Spleen (tissue), 11 donors: ENCODE measurements around the gene SULT6B1. TPM values are rescaled to one million over a fixed set of nuclear protein-coding genes. Genes with fewer than 3 reads are reported as not detected.
"Not testable (repeated sequence)": the region's sequence is repeated elsewhere in the genome, so short reads cannot be mapped to it uniquely, and the experiment has no call there.

Experiments
- DNase-seq: peaks from one replicate; pipeline ENCODE4 v3.0.0-alpha.2; 2020
- H3K27ac ChIP-seq, 8 donors: fragments of 200-600 bp; sonication (generic) in 7 of 8; 1 replicate in 4 of 8; 2 replicates in 4 of 8; pipeline versions ENCODE4 v1.5.0 to v1.8.0; 2016 to 2021; ENCODE audit warnings: inconsistent platforms in 4 of 8, mild to moderate bottlenecking in 4 of 8, moderate library complexity in 1 of 8
- H3K27me3 ChIP-seq, 7 donors: fragments of 200-600 bp; sonication (generic) in 6 of 7; replicated peaks in 1 of 7; 1 replicate in 4 of 7; 2 replicates in 3 of 7; pipeline versions ENCODE4 v1.5.0 to v1.8.0; 2016 to 2021; ENCODE audit warnings: inconsistent platforms in 3 of 7, mild to moderate bottlenecking in 1 of 7
- H3K36me3 ChIP-seq, 6 donors: fragments of 200-600 bp; sonication (generic) in 5 of 6; 1 replicate in 4 of 6; 2 replicates in 2 of 6; pipeline versions ENCODE4 v1.5.0 to v1.8.0; 2016 to 2021; ENCODE audit warnings: inconsistent platforms in 2 of 6
- H3K4me1 ChIP-seq, 6 donors: fragments of 200-600 bp; sonication (generic) in 5 of 6; 1 replicate in 3 of 6; 2 replicates in 3 of 6; pipeline versions ENCODE4 v1.5.0 to v1.8.0; 2016 to 2021; ENCODE audit warnings: inconsistent platforms in 3 of 6
- H3K4me3 ChIP-seq, 8 donors: fragments of 200-600 bp; sonication (generic) in 7 of 8; 1 replicate in 4 of 8; 2 replicates in 4 of 8; pipeline versions ENCODE4 v1.5.0 to v1.8.0; 2016 to 2021; ENCODE audit warnings: inconsistent platforms in 4 of 8, mild to moderate bottlenecking in 4 of 8, moderate library complexity in 2 of 8
- H3K9me3 ChIP-seq, 8 donors: fragments of 200-600 bp; sonication (generic) in 7 of 8; 1 replicate in 4 of 8; 2 replicates in 4 of 8; pipeline versions ENCODE4 v1.5.0 to v1.8.0; 2016 to 2021; ENCODE audit warnings: inconsistent platforms in 4 of 8
- CTCF ChIP-seq, 11 experiments: fragments of 200-600 bp in 7 of 11; fragments of 450-650 bp in 4 of 11; sonication (generic) in 4 of 11; IDR thresholded peaks in 8 of 11; conservative IDR thresholded peaks in 3 of 11; 1 replicate in 7 of 11; 2 replicates in 4 of 11; pipeline versions ENCODE4 v1.4.0 to v1.8.0; 2016 to 2021; ENCODE audit warnings: antibody characterized with exemption in 11 of 11, inconsistent platforms in 4 of 11, mild to moderate bottlenecking in 1 of 11
- POLR2A ChIP-seq, 3 donors: fragments of 450-650 bp; IDR thresholded peaks; one replicate each; pipeline ENCODE4 v1.5.1; 2017; ENCODE audit warnings: antibody characterized with exemption in 3 of 3, mild to moderate bottlenecking in 1 of 3
- POLR2AphosphoS5 ChIP-seq, 3 donors: sonication (generic); formaldehyde crosslinking; IDR thresholded peaks; one replicate each; pipeline ENCODE4 v1.5.1; 2017; ENCODE audit warnings: antibody characterized with exemption in 3 of 3
- WGBS, 5 donors: extraction: QIAGEN DNeasy Blood & Tissue Kit in 3 of 5; methylation state at CpG; one replicate each; pipeline versions ENCODE4 v1.1.5 to v1.1.7; 2013 to 2018; 5-methylcytosine and 5-hydroxymethylcytosine counted together
- intact Hi-C: fragments of 100-400 bp; cut with DNase I; formaldehyde crosslinking; loops from one replicate; pipeline ENCODE4 v1.15.0; 2023; ENCODE audit warnings: low total_unique reads
- polyA plus RNA-seq, 3 donors: library from polyadenylated mRNA; stranded (reverse); fragments of 200-250 nt; gene quantifications; one replicate each; pipeline ENCODE4 v1.2.1, GENCODE V29; 2013
- total RNA-seq, 7 donors: library from RNA; depleted of rRNA in 3 of 7; stranded (reverse); fragments of >200 nt in 3 of 7; fragmentation: NEBNext Ultra II Directional in 4 of 7; extraction: Animal tissue kit (Norgen Biotek cat#: 25700) in 4 of 7; gene quantifications; one replicate each; pipeline versions ENCODE4 v1.1.0 to v1.2.1, GENCODE V29; 2016 to 2021
- donor health status: healthy with polysubstance abuse.
- donor health status: DM: no; HTN: no; CAD: no; lungs with moderate emphysema.
- donor health status: DM: no; HTN: no; CAD: no.
- donor health status: Bipolar disorder and iron deficiency.
- donor health status: healthy.
- donor health status: DM: no; HTN: no; CAD: no.
- donor health status: DM: yes; HTN: yes; CAD: no.

The SULT6B1 gene
- total and polyA plus RNA-seq, 10 donors, result not detected

GRCh38 chr2:37211212-37211611 is 22.7 kb upstream of the SULT6B1 start:
- no peak for DNase-seq

GRCh38 chr2:37206760-37207159 is 18.3 kb upstream of the SULT6B1 start:
- H3K4me3 ChIP-seq, H3K27ac ChIP-seq, intact Hi-C loops, H3K27me3 ChIP-seq, DNase-seq, H3K4me1 ChIP-seq: not testable (repeated sequence)
- Histone ChIP-seq H3K36me3 (peaks cover 13 to 100% (median 88%) of the 10 kb centered on the region in 6 donors), H3K9me3 (peaks cover 0 to 54% (median 39%) of the 10 kb centered on the region in 8 donors)
- WGBS, 5 donors, result 94 to 98% (median 95%) methylated on average over 2 of the region's 2 CpGs

More at GRCh38 chr2:37211212-37211611, 22.7 kb upstream of the SULT6B1 start:
- H3K9me3 ChIP-seq, result peaks cover 0 to 42% (median 31%) of the 10 kb centered on the region in 8 donors
- H3K4me3 ChIP-seq, result no peak overlapping the region
- H3K36me3 ChIP-seq, result peaks cover 5 to 100% (median 92%) of the 10 kb centered on the region in 6 donors
- no peak overlapping the region for H3K27ac ChIP-seq
- TF ChIP-seq POLR2A (IDR thresholded peaks at IDR 0.05), result no peak
- no peak for TF ChIP-seq CTCF (IDR thresholded peaks at IDR 0.05 in 8 of 11, conservative IDR thresholded peaks at IDR 0.05 in 3 of 11)
- no peak for TF ChIP-seq POLR2AphosphoS5 (IDR thresholded peaks at IDR 0.05)
- intact Hi-C loops, result no loop called here
- H3K27me3 ChIP-seq, result no peaks in the 10 kb centered on the region
- peaks cover 0 to 11% (median 5%) of the 10 kb centered on the region in 6 donors for H3K4me1 ChIP-seq

- 92 to 97% (median 94%) methylated on average over 5 of the region's 5 CpGs for WGBS, 5 donors
- peaks cover 13 to 100% (median 83%) of the 10 kb centered on the region in 6 donors for H3K36me3 ChIP-seq
- intact Hi-C loops, result no loop called here
Observed at GRCh38 chr2:37205689-37206341, 17.3 kb upstream of the SULT6B1 start.

GRCh38 chr2:37205071-37205661 is 16.7 kb upstream of the SULT6B1 start:
- Histone ChIP-seq H3K36me3 (peaks cover 13 to 100% (median 82%) of the 10 kb centered on the region in 6 donors), H3K9me3 (peaks cover 0 to 51% (median 39%) of the 10 kb centered on the region in 8 donors), H3K4me1 (peaks cover 0 to 11% (median 0%) of the 10 kb centered on the region in 6 donors)
- DNase-seq, H3K27me3 ChIP-seq, intact Hi-C loops, H3K27ac ChIP-seq, H3K4me3 ChIP-seq: not testable (repeated sequence)
- WGBS, 5 donors, result 83 to 92% (median 85%) methylated on average over 8 of the region's 8 CpGs

More at GRCh38 chr2:37205689-37206341, 17.3 kb upstream of the SULT6B1 start:
- peaks cover 0 to 4% (median 0%) of the 10 kb centered on the region in 6 donors for H3K4me1 ChIP-seq
- H3K27me3 ChIP-seq, result no peaks in the 10 kb centered on the region
- no peak overlapping the region for H3K4me3 ChIP-seq
- no peak for DNase-seq
- no peak overlapping the region for H3K27ac ChIP-seq
- TF ChIP-seq CTCF (IDR thresholded peaks at IDR 0.05 in 8 of 11, conservative IDR thresholded peaks at IDR 0.05 in 3 of 11) (no peak), POLR2A (IDR thresholded peaks at IDR 0.05) (no peak), POLR2AphosphoS5 (IDR thresholded peaks at IDR 0.05) (no peak)
- peaks cover 0 to 54% (median 39%) of the 10 kb centered on the region in 8 donors for H3K9me3 ChIP-seq

- peaks cover 0 to 36% (median 30%) of the 10 kb centered on the region in 8 donors for H3K9me3 ChIP-seq
- TF ChIP-seq POLR2A (IDR thresholded peaks at IDR 0.05), result no peak
- no peak for TF ChIP-seq CTCF (IDR thresholded peaks at IDR 0.05 in 8 of 11, conservative IDR thresholded peaks at IDR 0.05 in 3 of 11)
- TF ChIP-seq POLR2AphosphoS5 (IDR thresholded peaks at IDR 0.05), result no peak
- 91 to 98% (median 92%) methylated on average over 2 of the region's 2 CpGs for WGBS, 5 donors
- no peak overlapping the region for H3K27ac ChIP-seq
- DNase-seq, result no peak
- H3K27me3 ChIP-seq, result no peaks in the 10 kb centered on the region
- intact Hi-C loops, result no loop called here
- peaks cover 13 to 90% (median 68%) of the 10 kb centered on the region in 6 donors for H3K36me3 ChIP-seq
- peaks cover 0 to 26% (median 6%) of the 10 kb centered on the region in 6 donors for H3K4me1 ChIP-seq
- no peak overlapping the region for H3K4me3 ChIP-seq
Observed at GRCh38 chr2:37203708-37204107, 15.2 kb upstream of the SULT6B1 start.
